Measurements from ENCODE around the gene SLC19A2.

The SLC19A2 gene

GRCh38 chr1:169478094-169478672 lies 7.6 kb downstream of the SLC19A2 start:
- DNase-seq = no peak

- no peak for DNase-seq
Observed at GRCh38 chr1:169475806-169476387, 9.8 kb downstream of the SLC19A2 start.

GRCh38 chr1:169474302-169474995 lies 11.3 kb downstream of the SLC19A2 start:
- no peak for DNase-seq

GRCh38 chr1:169473347-169473746 lies 12.4 kb downstream of the SLC19A2 start:
- no peak for DNase-seq

GRCh38 chr1:169472738-169473137 lies 13.0 kb downstream of the SLC19A2 start:
- no peak for DNase-seq

- DNase-seq = no peak
Observed at GRCh38 chr1:169468982-169469381, 16.8 kb downstream of the SLC19A2 start.

GRCh38 chr1:169466259-169467230 lies 19.2 kb downstream of the SLC19A2 start:
- DNase-seq = peak in 1 of 51 donors; percentile 20

GRCh38 chr1:169465281-169465680 lies 20.5 kb downstream of the SLC19A2 start:
- no peak for DNase-seq

- no peak for DNase-seq
Observed at GRCh38 chr1:169462385-169462784, 23.4 kb downstream of the SLC19A2 start.

- no peak for DNase-seq
Observed at GRCh38 chr1:169461390-169462000, 24.2 kb downstream of the SLC19A2 start.

GRCh38 chr1:169460191-169460833 lies 25.4 kb downstream of the SLC19A2 start:
- peak in 1 of 51 donors; percentile 9 for DNase-seq

GRCh38 chr1:169457443-169457842 lies 28.3 kb downstream of the SLC19A2 start:
- no peak for DNase-seq

- no peak for DNase-seq
Observed at GRCh38 chr1:169456029-169456428, 29.7 kb downstream of the SLC19A2 start.

GRCh38 chr1:169452921-169453320 lies 32.8 kb downstream of the SLC19A2 start:
- DNase-seq = no peak

- DNase-seq = no peak
Observed at GRCh38 chr1:169451218-169451824, 34.4 kb downstream of the SLC19A2 start.

GRCh38 chr1:169443923-169444322 lies 41.8 kb downstream of the SLC19A2 start:
- DNase-seq = no peak

- DNase-seq = peak; percentile 8 to 89 (median 71)
Observed at GRCh38 chr1:169427081-169427641, 58.6 kb downstream of the SLC19A2 start, which contains the start of gene CCDC181. Gene CCDC181 (minus strand): TSS chr1:169427474. CDS start chr1:169424927, 2,547 bp downstream.

GRCh38 chr1:169426174-169426705 lies 59.5 kb downstream of the SLC19A2 start:
- peak in 2 of 51 donors; percentile 0 to 27 for DNase-seq

- DNase-seq = no peak
Observed at GRCh38 chr1:169421309-169421708, 64.4 kb downstream of the SLC19A2 start.

- DNase-seq = no peak
Observed at GRCh38 chr1:169414952-169415351, 70.8 kb downstream of the SLC19A2 start.

All from hypothalamus (tissue), 51 donors.